ENCODE results near the gene GPR84. TPM values are rescaled to one million over a fixed set of nuclear protein-coding genes. Genes with fewer than 3 reads are reported as not detected.

GPR84 gene
- total and polyA plus RNA-seq, 2 of the 8 experiments (the other 6 are each of a cell fraction or from before 2014, with no cell fraction given): 0.09 TPM; not detected in 1

DNA sequence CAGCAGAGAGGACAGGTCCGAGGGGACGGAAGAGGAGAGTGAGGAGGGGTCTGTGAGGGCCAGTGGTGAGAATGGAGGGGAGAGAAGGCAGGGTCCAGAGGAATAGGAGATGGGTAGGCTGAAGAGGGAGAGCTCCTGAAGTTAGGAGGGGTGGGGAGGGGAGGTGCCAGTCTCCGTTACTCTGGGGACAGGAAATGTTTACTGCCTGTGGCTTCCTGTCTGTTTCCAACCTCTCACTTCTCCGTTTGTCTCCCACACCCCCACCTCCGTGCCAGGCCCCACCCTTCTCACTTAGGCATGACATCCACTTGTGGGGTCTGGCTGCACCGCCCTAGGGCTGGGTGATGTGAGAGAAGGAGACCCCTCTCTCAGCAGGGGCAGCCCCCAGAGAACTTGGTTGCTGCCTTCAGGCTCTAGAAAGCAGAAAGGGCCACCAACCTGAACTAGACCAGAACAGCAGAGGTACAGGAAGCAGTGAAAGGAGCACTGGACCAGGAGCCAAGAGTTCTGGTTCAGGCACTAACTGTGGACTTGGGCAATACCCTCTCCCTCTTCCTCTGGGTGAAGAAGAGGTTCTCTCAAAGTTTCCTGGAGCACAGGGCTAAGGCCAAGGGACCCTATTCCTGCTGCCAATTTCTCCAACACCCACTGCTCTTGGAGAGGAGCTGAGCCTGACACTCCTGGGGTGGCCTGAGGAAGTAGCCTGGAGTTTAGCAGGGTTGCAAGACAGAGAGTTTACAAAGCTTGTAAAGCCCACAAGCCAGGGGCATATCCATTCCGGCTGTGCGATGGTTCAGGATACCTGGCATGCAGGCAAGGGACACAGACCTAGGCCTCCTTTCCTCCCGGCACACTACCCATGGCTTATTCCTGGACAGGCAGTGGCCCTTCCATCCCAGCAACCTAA lies 49.3 kb upstream of the GPR84 start:
- 84% methylated on average over 9 of the region's 9 CpGs; no CpG with 5 or more reads in 1 of the 2 experiments for WGBS, 2 experiments (ENCODE audit: extremely low coverage in 1 of 2, insufficient coverage in 1 of 2, insufficient read length in 1 of 2, insufficient replicate concordance in 2 of 2, low coverage in 1 of 2, low lambda C conversion rate in 2 of 2, missing lambda C conversion rate in 1 of 2)
- Histone ChIP-seq H3K9me3 (ENCODE audit: insufficient read depth in 2 of 2, low read depth in 1 of 2, low read length in 1 of 2) (no peaks in the 10 kb centered on the region), H2AK5ac (ENCODE audit: low read depth, low read length) (no peak overlapping the region; the same call in 1 of the 2 replicates), H3K9ac (replicated peaks in 1 of 4; ENCODE audit: extremely low read depth in 1 of 4, low read depth in 3 of 4, low read length in 3 of 4) (no peak overlapping the region), H2AFZ (ENCODE audit: low read length) (no peak overlapping the region), H3K4ac (replicated peaks; ENCODE audit: insufficient read length, low read depth, low read length) (no peak overlapping the region), H4K5ac (ENCODE audit: insufficient read length, low read depth, low read length) (no peak overlapping the region), H2BK12ac (ENCODE audit: low read depth, low read length) (no peak overlapping the region), H3K27ac (ENCODE audit: low read depth, low read length) (no peak overlapping the region), H3K36me3 (ENCODE audit: control insufficient read depth in 2 of 4, insufficient read depth in 4 of 4, low read length in 3 of 4) (no peaks in the 10 kb centered on the region; a peak in 1 of 8 replicates), H2BK5ac (ENCODE audit: low read depth, low read length) (no peak overlapping the region), H3K79me1 (ENCODE audit: low read depth, low read length) (peaks cover 2% of the 10 kb centered on the region; the same call in 1 of the 2 replicates), H3K4me1 (replicated peaks in 1 of 4; ENCODE audit: control insufficient read depth in 3 of 4, insufficient read depth in 4 of 4, low read length in 3 of 4) (peaks cover 0 to 11% (median 2%) of the 10 kb centered on the region in 4 experiments; a peak in 5 of 7 replicates), H3K79me2 (ENCODE audit: control insufficient read depth in 1 of 2, insufficient read depth in 2 of 2, low read length in 2 of 2) (no peaks in the 10 kb centered on the region), H3K4me3 (ENCODE audit: extremely low read depth in 1 of 4, insufficient read depth in 2 of 4, low read depth in 3 of 4, low read length in 4 of 4) (no peak overlapping the region), H4K91ac (replicated peaks; ENCODE audit: insufficient read length, low read length) (no peak overlapping the region), H3K18ac (ENCODE audit: extremely low read depth, low read length) (no peak overlapping the region), H3K4me2 (ENCODE audit: insufficient read depth in 1 of 2, low read depth in 2 of 2, low read length in 2 of 2) (no peak overlapping the region), H3K27me3 (replicated peaks in 1 of 4; ENCODE audit: control insufficient read depth in 3 of 4, extremely low read depth in 1 of 4, insufficient read depth in 3 of 4, low read length in 3 of 4) (peaks cover 0 to 8% (median 5%) of the 10 kb centered on the region in 4 experiments; a peak in 3 of 7 replicates), H3K14ac (ENCODE audit: insufficient read length) (no peak overlapping the region), H2BK15ac (ENCODE audit: low read length) (no peak overlapping the region), H3K56ac (replicated peaks; ENCODE audit: insufficient read length, low read depth, low read length) (no peak overlapping the region), H4K20me1 (replicated peaks in 1 of 2; ENCODE audit: control insufficient read depth in 1 of 2, insufficient read depth in 2 of 2, low read length in 2 of 2) (peaks cover 2% of the 10 kb centered on the region in 2 experiments), H3K23ac (ENCODE audit: insufficient read length) (no peak overlapping the region), H4K8ac (ENCODE audit: extremely low read depth, insufficient read depth, low read length) (no peak overlapping the region), H2BK20ac (ENCODE audit: low read length) (no peak overlapping the region), H3K23me2 (ENCODE audit: low read depth, low read length) (peaks cover 5% of the 10 kb centered on the region), H2BK120ac (replicated peaks; ENCODE audit: low read depth, low read length) (no peak overlapping the region)
- TF ChIP-seq, protein P1, sequence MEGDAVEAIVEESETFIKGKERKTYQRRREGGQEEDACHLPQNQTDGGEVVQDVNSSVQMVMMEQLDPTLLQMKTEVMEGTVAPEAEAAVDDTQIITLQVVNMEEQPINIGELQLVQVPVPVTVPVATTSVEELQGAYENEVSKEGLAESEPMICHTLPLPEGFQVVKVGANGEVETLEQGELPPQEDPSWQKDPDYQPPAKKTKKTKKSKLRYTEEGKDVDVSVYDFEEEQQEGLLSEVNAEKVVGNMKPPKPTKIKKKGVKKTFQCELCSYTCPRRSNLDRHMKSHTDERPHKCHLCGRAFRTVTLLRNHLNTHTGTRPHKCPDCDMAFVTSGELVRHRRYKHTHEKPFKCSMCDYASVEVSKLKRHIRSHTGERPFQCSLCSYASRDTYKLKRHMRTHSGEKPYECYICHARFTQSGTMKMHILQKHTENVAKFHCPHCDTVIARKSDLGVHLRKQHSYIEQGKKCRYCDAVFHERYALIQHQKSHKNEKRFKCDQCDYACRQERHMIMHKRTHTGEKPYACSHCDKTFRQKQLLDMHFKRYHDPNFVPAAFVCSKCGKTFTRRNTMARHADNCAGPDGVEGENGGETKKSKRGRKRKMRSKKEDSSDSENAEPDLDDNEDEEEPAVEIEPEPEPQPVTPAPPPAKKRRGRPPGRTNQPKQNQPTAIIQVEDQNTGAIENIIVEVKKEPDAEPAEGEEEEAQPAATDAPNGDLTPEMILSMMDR (IDR thresholded peaks at IDR 0.05; ENCODE audit: control extremely low read depth in 1 of 3, insufficient read depth in 1 of 3, low read depth in 1 of 3, low read length in 3 of 3): no peak
- TF ChIP-seq EZH2 (IDR thresholded peaks at IDR 0.05; ENCODE audit: low read depth, low read length, severe bottlenecking): no peak
- TF ChIP-seq POU5F1 (IDR thresholded peaks at IDR 0.05; ENCODE audit: low read depth, low read length): no peak
- POLR2A ChIA-PET (ENCODE audit: partially characterized antibody): interaction anchor here (0.7 to 2.6 kb wide), 5 partner anchors 10 to 134 kb away, joined by 3 to 16 read pairs (median 3); partner anchors contain the start of gene CBX5
- CTCF ChIA-PET (ENCODE audit: partially characterized antibody): interaction anchor here (0.6 to 12.1 kb wide), 7 partner anchors 13 to 222 kb away, joined by 3 to 271 read pairs (median 21); no protein-coding TSS in a partner anchor
- no peak for FAIRE-seq
- DNase-seq (ENCODE audit: low read depth in 1 of 2, low spot score in 2 of 2): no peak

All from H1 (cell line).